ENCODE results near the gene MED15. TPM values are rescaled to one million over a fixed set of nuclear protein-coding genes. Genes with fewer than 3 reads are reported as not detected.
A peak's percentile ranks its signal among the peaks of the same experiment; 100 is the strongest.
"Not testable (repeated sequence)": the region's sequence is repeated elsewhere in the genome, so short reads cannot be mapped to it uniquely, and the experiment has no call there.

MED15 gene
- total RNA-seq = 100 to 1,000 TPM; 171 to 178 TPM

- ATAC-seq = peak; percentile 91 to 95
- DNase-seq (ENCODE audit: low spot score) = peak; percentile 94
- Mint-ChIP-seq H3K4me1 (ENCODE audit: low read depth in 2 of 2) (peaks cover 45 to 51% of the 10 kb centered on the region in 2 donors), H3K4me3 (peak within 1 kb of the TSS; percentile 99), H3K36me3 (peaks cover 21% of the 10 kb centered on the region), H3K9me3 (no peaks in the 10 kb centered on the region), H3K27me3 (no peaks in the 10 kb centered on the region), H3K27ac (peak within 1 kb of the TSS; percentile 97 to 98)
Measured at GRCh38 chr22:20507253-20508066, at the start of gene MED15. Gene MED15, plus strand, starts transcription at chr22:20507610. Its CDS starts 69 bp downstream, at chr22:20507679.

- Mint-ChIP-seq H3K27ac (no peak overlapping the region), H3K27me3 (no peaks in the 10 kb centered on the region), H3K9me3 (no peaks in the 10 kb centered on the region), H3K4me3 (no peak overlapping the region), H3K36me3 (no peaks in the 10 kb centered on the region), H3K4me1 (ENCODE audit: low read depth in 2 of 2) (peaks cover 22 to 24% of the 10 kb centered on the region in 2 donors)
- no peak for ATAC-seq
- no peak for DNase-seq (ENCODE audit: low spot score)
Measured at GRCh38 chr22:20458530-20459151, 48.8 kb upstream of the MED15 start.

- Mint-ChIP-seq H3K9me3 (no peaks in the 10 kb centered on the region), H3K4me3 (no peak overlapping the region), H3K36me3 (no peaks in the 10 kb centered on the region), H3K27me3 (no peaks in the 10 kb centered on the region), H3K27ac (no peak overlapping the region), H3K4me1 (ENCODE audit: low read depth in 2 of 2) (peaks cover 28 to 30% of the 10 kb centered on the region in 2 donors)
- ATAC-seq (no peak), DNase-seq (ENCODE audit: low spot score) (no peak)
Measured at GRCh38 chr22:20459152-20459542, 48.3 kb upstream of the MED15 start.

GRCh38 chr22:20459862-20460261, 47.5 kb upstream of the MED15 start:
- DNase-seq (ENCODE audit: low spot score) (no peak), ATAC-seq (no peak)
- Mint-ChIP-seq H3K9me3 (no peaks in the 10 kb centered on the region), H3K27ac (no peak overlapping the region), H3K4me1 (ENCODE audit: low read depth in 2 of 2) (peaks cover 32 to 36% of the 10 kb centered on the region in 2 donors), H3K27me3 (no peaks in the 10 kb centered on the region), H3K36me3 (no peaks in the 10 kb centered on the region), H3K4me3 (no peak overlapping the region)

- no peaks in the 10 kb centered on the region for H3K9me3 Mint-ChIP-seq
- no peaks in the 10 kb centered on the region for H3K27me3 Mint-ChIP-seq
- H3K36me3 Mint-ChIP-seq = no peaks in the 10 kb centered on the region
- peak overlapping the region; percentile 38 for H3K4me3 Mint-ChIP-seq
- H3K4me1 Mint-ChIP-seq (ENCODE audit: low read depth in 2 of 2) = peaks cover 23 to 27% of the 10 kb centered on the region in 2 donors
- H3K27ac Mint-ChIP-seq = peak overlapping the region; percentile 73 to 82
- ATAC-seq (peak; percentile 50 to 63), DNase-seq (ENCODE audit: low spot score) (no peak)
Measured at GRCh38 chr22:20463324-20464095, 43.9 kb upstream of the MED15 start.

GRCh38 chr22:20464096-20464614, 43.3 kb upstream of the MED15 start:
- Mint-ChIP-seq H3K27ac (peak overlapping the region; percentile 73 to 82), H3K27me3 (no peaks in the 10 kb centered on the region), H3K4me1 (ENCODE audit: low read depth in 2 of 2) (peaks cover 23 to 28% of the 10 kb centered on the region in 2 donors), H3K4me3 (peak overlapping the region; percentile 38), H3K9me3 (no peaks in the 10 kb centered on the region), H3K36me3 (no peaks in the 10 kb centered on the region)
- DNase-seq (ENCODE audit: low spot score) (no peak), ATAC-seq (peak; percentile 62 to 76)

- no peaks in the 10 kb centered on the region for H3K9me3 Mint-ChIP-seq
- H3K4me3 Mint-ChIP-seq = no peak overlapping the region
- H3K36me3 Mint-ChIP-seq = no peaks in the 10 kb centered on the region
- no peak for DNase-seq (ENCODE audit: low spot score)
- H3K4me1 Mint-ChIP-seq (ENCODE audit: low read depth in 2 of 2) = peaks cover 23 to 25% of the 10 kb centered on the region in 2 donors
- H3K27me3 Mint-ChIP-seq = no peaks in the 10 kb centered on the region
- peak overlapping the region in 1 of 2 donors; percentile 82 for H3K27ac Mint-ChIP-seq
- no peak for ATAC-seq
Measured at GRCh38 chr22:20464912-20465758, 42.3 kb upstream of the MED15 start.

GRCh38 chr22:20465759-20466077, 41.7 kb upstream of the MED15 start:
- Mint-ChIP-seq H3K4me3 (no peak overlapping the region), H3K27me3 (no peaks in the 10 kb centered on the region), H3K4me1 (ENCODE audit: low read depth in 2 of 2) (peaks cover 23 to 25% of the 10 kb centered on the region in 2 donors), H3K36me3 (no peaks in the 10 kb centered on the region), H3K9me3 (no peaks in the 10 kb centered on the region), H3K27ac (no peak overlapping the region)
- ATAC-seq (no peak), DNase-seq (ENCODE audit: low spot score) (no peak)

- Mint-ChIP-seq H3K36me3 (no peaks in the 10 kb centered on the region), H3K4me3 (no peak overlapping the region), H3K9me3 (no peaks in the 10 kb centered on the region), H3K27ac (no peak overlapping the region), H3K27me3 (no peaks in the 10 kb centered on the region), H3K4me1 (ENCODE audit: low read depth in 2 of 2) (peaks cover 23 to 25% of the 10 kb centered on the region in 2 donors)
- ATAC-seq (no peak), DNase-seq (ENCODE audit: low spot score) (no peak)
Measured at GRCh38 chr22:20466659-20467379, 40.6 kb upstream of the MED15 start.

- Mint-ChIP-seq H3K27ac (no peak overlapping the region), H3K9me3 (no peaks in the 10 kb centered on the region), H3K36me3 (no peaks in the 10 kb centered on the region), H3K4me3 (no peak overlapping the region), H3K4me1 (ENCODE audit: low read depth in 2 of 2) (peaks cover 3 to 8% of the 10 kb centered on the region in 2 donors), H3K27me3 (no peaks in the 10 kb centered on the region)
- ATAC-seq (no peak), DNase-seq (ENCODE audit: low spot score) (no peak)
Measured at GRCh38 chr22:20469110-20469868, 38.1 kb upstream of the MED15 start.

- H3K9me3 Mint-ChIP-seq; H3K4me1 Mint-ChIP-seq (ENCODE audit: low read depth in 2 of 2); ATAC-seq; H3K4me3 Mint-ChIP-seq; H3K27ac Mint-ChIP-seq; DNase-seq (ENCODE audit: low spot score); H3K27me3 Mint-ChIP-seq; H3K36me3 Mint-ChIP-seq: not testable (repeated sequence)
Measured at GRCh38 chr22:20470525-20470924, 36.9 kb upstream of the MED15 start.
